ENCODE measurements around the gene MFSD11.
"Not testable (repeated sequence)": the region's sequence is repeated elsewhere in the genome, so short reads cannot be mapped to it uniquely, and the experiment has no call there.

MFSD11 gene

GRCh38 chr17:76716839-76717215, 21.1 kb upstream of the MFSD11 start:
- DNase-seq (ENCODE audit: low read depth) = peak; percentile 91
- TF ChIP-seq, protein P1, sequence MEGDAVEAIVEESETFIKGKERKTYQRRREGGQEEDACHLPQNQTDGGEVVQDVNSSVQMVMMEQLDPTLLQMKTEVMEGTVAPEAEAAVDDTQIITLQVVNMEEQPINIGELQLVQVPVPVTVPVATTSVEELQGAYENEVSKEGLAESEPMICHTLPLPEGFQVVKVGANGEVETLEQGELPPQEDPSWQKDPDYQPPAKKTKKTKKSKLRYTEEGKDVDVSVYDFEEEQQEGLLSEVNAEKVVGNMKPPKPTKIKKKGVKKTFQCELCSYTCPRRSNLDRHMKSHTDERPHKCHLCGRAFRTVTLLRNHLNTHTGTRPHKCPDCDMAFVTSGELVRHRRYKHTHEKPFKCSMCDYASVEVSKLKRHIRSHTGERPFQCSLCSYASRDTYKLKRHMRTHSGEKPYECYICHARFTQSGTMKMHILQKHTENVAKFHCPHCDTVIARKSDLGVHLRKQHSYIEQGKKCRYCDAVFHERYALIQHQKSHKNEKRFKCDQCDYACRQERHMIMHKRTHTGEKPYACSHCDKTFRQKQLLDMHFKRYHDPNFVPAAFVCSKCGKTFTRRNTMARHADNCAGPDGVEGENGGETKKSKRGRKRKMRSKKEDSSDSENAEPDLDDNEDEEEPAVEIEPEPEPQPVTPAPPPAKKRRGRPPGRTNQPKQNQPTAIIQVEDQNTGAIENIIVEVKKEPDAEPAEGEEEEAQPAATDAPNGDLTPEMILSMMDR (conservative IDR thresholded peaks at IDR 0.05; ENCODE audit: control insufficient read depth, insufficient read depth, low read depth, low read length) = no peak
- H3K4me3 ChIP-seq (ENCODE audit: control insufficient read depth, low read depth, low read length) = peak overlapping the region; percentile 21

DNA sequence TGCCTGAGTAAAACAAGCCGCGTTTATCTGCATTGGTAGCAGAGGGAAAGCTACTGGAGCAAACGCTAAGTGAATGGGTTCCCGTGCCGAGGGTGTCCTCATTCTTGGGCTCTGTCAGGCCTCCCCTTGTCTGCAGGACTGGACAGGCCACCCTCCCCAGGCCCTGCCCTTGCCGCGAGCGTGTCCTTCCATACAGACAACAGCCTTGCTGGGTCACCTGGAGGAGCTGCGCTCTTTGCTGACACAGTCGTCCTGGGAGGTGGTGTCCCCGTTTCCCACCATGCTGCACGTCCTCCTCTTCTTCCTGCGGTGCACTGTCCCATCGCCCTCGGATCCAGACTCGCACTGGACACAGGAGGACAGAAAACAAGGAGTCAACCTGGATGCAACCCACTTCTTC, 19.4 kb upstream of the MFSD11 start:
- TF ChIP-seq, protein P1 (conservative IDR thresholded peaks at IDR 0.05; ENCODE audit: control insufficient read depth, insufficient read depth, low read depth, low read length) = no peak
- DNase-seq (ENCODE audit: low read depth) = no peak
- no peak overlapping the region for H3K4me3 ChIP-seq (ENCODE audit: control insufficient read depth, low read depth, low read length)

DNA sequence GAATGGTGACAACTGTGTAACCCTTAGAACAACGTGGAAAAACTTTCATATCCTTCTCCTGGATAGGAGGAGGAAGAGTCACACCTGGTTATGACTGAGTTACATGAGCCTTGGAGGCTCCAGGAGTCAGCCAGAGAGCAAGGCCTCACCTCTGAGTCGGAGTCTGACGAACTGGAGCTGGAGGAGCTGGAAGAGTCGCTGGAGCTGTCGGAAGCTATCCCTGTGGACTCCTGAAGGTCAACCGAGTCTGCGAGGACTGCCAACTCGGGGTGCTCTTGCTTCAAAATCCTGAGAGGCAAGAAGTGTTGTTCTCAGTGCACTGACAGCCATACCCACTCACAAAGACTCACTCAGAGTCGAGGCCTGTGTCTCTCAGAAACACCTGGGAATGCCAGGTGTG, 17.7 kb upstream of the MFSD11 start:
- H3K4me3 ChIP-seq (ENCODE audit: control insufficient read depth, low read depth, low read length) = no peak overlapping the region
- DNase-seq (ENCODE audit: low read depth) = no peak
- TF ChIP-seq, protein P1 (conservative IDR thresholded peaks at IDR 0.05; ENCODE audit: control insufficient read depth, insufficient read depth, low read depth, low read length) = no peak

- no peak overlapping the region for H3K4me3 ChIP-seq (ENCODE audit: control insufficient read depth, low read depth, low read length)
- DNase-seq (ENCODE audit: low read depth) = no peak
- TF ChIP-seq, protein P1 (conservative IDR thresholded peaks at IDR 0.05; ENCODE audit: control insufficient read depth, insufficient read depth, low read depth, low read length) = no peak
These were observed 17.0 kb upstream of the MFSD11 start for GRCh38 chr17:76720941-76721340.

DNA sequence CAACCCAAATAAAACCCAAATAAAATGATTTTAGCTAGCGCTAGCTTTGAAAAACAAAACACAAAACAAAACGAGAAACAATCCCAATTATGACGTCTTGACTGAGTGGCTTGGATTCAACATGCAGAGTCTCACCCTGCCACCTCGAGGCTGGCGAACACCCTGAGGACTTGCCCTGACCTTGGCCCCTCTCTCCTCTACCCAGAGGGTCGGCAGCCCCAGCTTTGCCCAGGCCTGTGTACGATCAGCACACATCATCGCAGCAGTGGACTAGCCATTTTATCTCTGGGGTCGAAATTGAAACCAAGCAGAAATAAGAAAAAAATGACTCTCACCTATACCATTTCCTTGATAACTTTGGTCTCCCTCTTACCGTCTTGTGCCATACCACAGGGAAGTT, 16.5 kb upstream of the MFSD11 start:
- TF ChIP-seq, protein P1 (conservative IDR thresholded peaks at IDR 0.05; ENCODE audit: control insufficient read depth, insufficient read depth, low read depth, low read length) = no peak
- DNase-seq (ENCODE audit: low read depth) = no peak
- no peak overlapping the region for H3K4me3 ChIP-seq (ENCODE audit: control insufficient read depth, low read depth, low read length)

GRCh38 chr17:76722279-76722678, 15.6 kb upstream of the MFSD11 start:
- TF ChIP-seq, protein P1 (conservative IDR thresholded peaks at IDR 0.05; ENCODE audit: control insufficient read depth, insufficient read depth, low read depth, low read length) = no peak
- no peak for DNase-seq (ENCODE audit: low read depth)
- no peak overlapping the region for H3K4me3 ChIP-seq (ENCODE audit: control insufficient read depth, low read depth, low read length)

GRCh38 chr17:76722977-76723376, 14.9 kb upstream of the MFSD11 start:
- not testable (repeated sequence) for DNase-seq (ENCODE audit: low read depth); H3K4me3 ChIP-seq (ENCODE audit: control insufficient read depth, low read depth, low read length)
